Activated T-cell treated with anti-CD3 and anti-CD28 coated beads for 48 hours (primary cell): ENCODE data around the gene WDR86.

Source experiments
- DNase-seq: peaks from one replicate; pipeline ENCODE4 v3.0.0-alpha.2; 2020; ENCODE audit warnings: low read depth

Gene WDR86

GRCh38 chr7:151439855-151440798, 30.3 kb upstream of the WDR86 start, which contains the start of gene CRYGN:
Gene CRYGN, minus strand, starts transcription at chr7:151440141. Its CDS starts 224 bp downstream, at chr7:151439917.
- DNase-seq, result no peak

GRCh38 chr7:151438864-151439601, 29.2 kb upstream of the WDR86 start:
- DNase-seq, result no peak

- DNase-seq, result no peak
Observed at GRCh38 chr7:151437866-151438516, 28.2 kb upstream of the WDR86 start.

- no peak for DNase-seq
Observed at GRCh38 chr7:151437159-151437553, 27.3 kb upstream of the WDR86 start.

- DNase-seq, result no peak
Observed at GRCh38 chr7:151436446-151437158, 26.8 kb upstream of the WDR86 start.

GRCh38 chr7:151435971-151436370, 26.1 kb upstream of the WDR86 start:
- DNase-seq, result no peak

- DNase-seq, result no peak
Observed at GRCh38 chr7:151435103-151435916, 25.5 kb upstream of the WDR86 start.

- no peak for DNase-seq
Observed at GRCh38 chr7:151434549-151434948, 24.7 kb upstream of the WDR86 start.

- no peak for DNase-seq
Observed at GRCh38 chr7:151433721-151434400, 24.0 kb upstream of the WDR86 start.

- peak; percentile 43 for DNase-seq
Observed at GRCh38 chr7:151432658-151433521, 23.1 kb upstream of the WDR86 start.

GRCh38 chr7:151431768-151432311, 22.0 kb upstream of the WDR86 start:
- DNase-seq, result no peak

- no peak for DNase-seq
Observed at GRCh38 chr7:151431281-151431767, 21.5 kb upstream of the WDR86 start.

GRCh38 chr7:151430391-151431205, 20.8 kb upstream of the WDR86 start:
- no peak for DNase-seq

- DNase-seq, result no peak
Observed at GRCh38 chr7:151429560-151430331, 19.9 kb upstream of the WDR86 start.

- DNase-seq, result no peak
Observed at GRCh38 chr7:151429237-151429559, 19.4 kb upstream of the WDR86 start.

- DNase-seq, result no peak
Observed at GRCh38 chr7:151428378-151429236, 18.8 kb upstream of the WDR86 start.
